Occipital lobe (tissue), 2 donors: ENCODE data around the gene SASS6. TPM values are rescaled to one million over a fixed set of nuclear protein-coding genes. Genes with fewer than 3 reads are reported as not detected.

Experiments
- DNase-seq: peaks from one replicate; lab custom pipeline; 2025; lab: John Stamatoyannopoulos, UW
- total RNA-seq: library from RNA; depleted of rRNA; stranded (reverse); fragments of >200 nt; gene quantifications from one replicate; pipeline ENCODE4 v1.2.3, GENCODE V29; 2014

Gene SASS6
- total RNA-seq, 1 donor from 2014 or later: 4.7 TPM

DNA sequence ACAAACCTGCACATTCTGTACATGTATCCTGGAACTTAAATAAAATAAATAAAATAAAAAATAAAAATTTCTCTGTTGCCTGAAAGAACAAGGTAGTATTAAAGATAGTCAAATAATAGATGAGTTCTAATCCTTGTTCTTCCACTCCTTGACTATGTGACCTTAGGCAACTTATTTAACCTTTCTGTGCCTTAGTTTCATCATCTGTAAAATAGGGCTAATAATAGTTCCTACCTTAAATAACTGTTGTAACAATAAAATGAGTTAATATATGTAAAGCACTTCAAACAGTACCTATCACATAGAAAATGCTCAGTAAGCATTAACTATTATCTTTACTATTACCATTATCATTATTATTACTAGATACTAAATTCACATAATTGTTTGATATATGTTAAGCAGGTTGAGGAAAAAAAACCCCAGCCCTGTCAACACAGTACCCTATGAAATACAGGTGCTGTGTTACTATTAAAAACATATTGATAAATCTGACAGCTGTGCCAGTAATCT lies 23.1 kb downstream of the SASS6 start:
- DNase-seq: no peak

DNA sequence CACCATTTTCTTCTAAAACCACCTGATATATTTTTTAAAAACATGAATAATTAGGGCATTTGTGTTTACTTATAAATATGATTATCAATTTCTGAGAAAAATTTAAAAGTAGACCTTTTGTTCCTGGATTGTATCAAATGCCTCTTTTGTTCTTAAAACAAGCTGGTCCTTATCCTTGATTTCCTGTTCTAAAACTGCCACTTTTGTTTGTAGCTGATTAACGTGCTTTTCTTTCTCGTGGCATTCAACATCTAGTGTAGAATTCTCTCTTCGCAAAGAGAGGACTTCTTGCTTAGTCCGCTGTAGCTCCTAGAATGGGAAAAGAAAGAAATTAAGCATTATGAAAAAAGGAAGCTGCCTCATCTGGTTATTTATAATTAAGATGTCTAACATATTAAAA lies 25.0 kb downstream of the SASS6 start:
- DNase-seq: no peak

DNA sequence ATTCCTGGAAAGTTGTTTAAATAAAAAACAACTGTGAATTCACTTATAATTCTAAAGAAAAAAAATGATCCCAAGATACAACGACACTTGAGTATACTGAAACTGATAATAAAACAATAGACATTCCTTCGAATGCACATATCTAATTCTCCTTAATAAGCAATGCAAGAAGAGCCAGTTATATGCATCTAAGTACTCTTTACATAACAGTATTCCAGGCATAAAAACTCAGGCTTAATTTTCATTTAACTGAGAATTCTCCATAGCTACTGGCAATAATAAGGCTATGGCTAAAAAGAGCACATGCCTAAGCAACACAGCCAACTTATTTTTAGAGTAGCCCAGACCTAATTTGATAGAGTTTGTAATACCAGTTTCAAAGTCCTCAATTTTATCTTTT lies 31.2 kb downstream of the SASS6 start:
- no peak for DNase-seq

DNA sequence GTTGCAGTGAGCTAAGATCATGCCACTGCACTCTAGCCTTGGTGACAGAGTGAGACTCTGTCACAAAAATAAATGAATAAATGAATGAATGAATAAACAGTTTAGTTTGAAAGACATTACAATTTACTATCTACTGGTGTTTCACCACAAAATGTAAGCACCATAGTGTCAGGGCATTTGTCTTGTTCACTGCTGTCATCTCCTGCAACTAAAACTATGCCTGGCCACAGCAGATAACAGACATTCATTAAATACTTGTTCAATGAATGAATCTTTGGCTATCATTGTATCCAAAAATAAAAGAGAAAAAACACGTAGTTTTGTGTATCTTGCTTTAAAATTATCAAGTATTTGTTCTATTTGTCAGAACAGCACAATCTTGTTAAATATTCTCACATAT lies 32.5 kb downstream of the SASS6 start:
- no peak for DNase-seq

DNA sequence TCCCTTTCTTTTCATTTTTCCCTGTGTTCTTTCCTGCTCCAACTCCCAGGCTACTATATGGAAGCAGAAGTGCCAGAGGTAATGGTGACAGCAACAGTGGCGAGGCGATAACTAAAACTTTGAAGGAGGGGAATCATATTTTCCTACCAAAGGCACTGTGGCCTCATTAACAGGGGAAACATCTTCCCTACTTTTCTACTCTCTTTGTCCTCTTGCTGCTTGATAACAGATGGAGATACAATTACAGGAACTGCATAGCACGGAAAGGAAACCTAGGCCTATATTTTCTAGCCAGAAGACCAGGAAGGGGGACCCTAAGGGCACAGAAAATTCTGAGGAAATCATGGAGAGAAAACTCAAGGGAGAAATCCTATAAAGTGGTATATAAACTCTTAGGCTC lies 42.3 kb downstream of the SASS6 start:
- no peak for DNase-seq

DNA sequence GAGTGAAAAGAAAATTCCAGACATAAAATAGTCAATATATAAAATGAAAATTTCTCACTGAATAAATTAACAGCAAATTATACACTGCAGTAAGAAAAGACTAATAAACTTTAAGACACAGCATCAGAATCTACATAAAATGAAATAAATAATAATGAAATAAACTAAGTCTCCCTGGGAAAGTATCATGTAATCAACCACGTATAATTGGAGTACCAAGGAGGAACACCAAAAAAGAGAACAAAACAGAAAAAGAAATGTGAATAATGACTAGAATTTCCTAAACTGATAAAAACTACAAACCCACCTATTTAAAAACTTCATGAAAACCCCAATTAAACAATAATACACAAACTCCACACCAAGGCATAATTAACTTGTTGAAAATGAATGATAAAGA lies 43.6 kb downstream of the SASS6 start:
- no peak for DNase-seq

DNA sequence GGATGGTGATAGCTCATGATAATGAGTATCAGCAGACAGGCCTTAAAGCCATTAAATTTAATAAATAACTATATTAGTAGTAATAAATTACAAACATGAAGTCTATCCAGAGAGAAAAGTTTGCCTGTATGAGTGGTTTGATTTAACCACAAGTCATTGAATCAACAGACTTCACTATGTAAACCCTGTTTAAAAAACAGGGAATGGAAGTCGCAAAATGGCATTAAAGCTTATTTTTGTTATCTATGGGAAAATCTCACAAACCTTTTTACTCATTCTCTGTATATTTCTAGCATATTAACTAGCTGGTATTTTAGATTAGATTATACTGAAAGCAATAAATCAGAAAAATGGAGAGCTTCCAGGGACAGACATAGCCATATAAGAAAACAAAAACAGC lies 45.3 kb downstream of the SASS6 start:
- no peak for DNase-seq

DNA sequence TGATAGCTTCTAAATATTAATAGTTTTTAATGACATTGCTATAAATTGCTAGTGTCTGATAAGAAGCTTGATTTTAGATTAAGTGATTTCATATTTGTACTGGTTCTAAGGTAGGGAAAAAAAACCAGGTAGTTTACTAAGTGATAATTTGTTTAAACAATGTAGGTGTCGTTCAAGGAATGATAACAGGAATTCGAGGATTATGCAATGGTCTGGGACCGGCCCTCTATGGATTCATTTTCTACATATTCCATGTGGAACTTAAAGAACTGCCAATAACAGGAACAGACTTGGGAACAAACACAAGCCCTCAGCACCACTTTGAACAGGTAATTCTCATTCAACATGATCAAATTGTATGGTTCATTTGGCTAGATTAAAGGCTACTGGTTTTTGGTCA lies 52.4 kb downstream of the SASS6 start:
- DNase-seq: no peak

DNA sequence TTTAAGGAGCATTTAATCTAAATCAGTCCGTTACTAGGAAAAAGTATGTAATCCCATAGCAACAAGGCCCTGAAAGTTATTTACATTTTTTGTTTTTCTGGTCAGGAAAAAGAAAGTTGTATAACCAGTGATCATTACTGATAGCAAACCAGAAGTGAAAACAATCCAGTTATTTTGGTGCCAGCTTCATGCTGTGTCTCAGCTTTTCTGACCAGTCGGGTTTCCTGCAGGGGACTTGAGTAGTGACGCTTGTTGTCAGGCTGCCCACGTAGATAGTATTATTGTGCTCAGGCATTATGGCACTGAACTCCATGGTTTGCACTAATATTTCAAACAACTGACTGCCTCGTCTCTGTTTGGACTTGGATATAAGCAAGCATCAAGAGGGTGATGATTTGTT lies 55.2 kb downstream of the SASS6 start:
- no peak for DNase-seq

DNA sequence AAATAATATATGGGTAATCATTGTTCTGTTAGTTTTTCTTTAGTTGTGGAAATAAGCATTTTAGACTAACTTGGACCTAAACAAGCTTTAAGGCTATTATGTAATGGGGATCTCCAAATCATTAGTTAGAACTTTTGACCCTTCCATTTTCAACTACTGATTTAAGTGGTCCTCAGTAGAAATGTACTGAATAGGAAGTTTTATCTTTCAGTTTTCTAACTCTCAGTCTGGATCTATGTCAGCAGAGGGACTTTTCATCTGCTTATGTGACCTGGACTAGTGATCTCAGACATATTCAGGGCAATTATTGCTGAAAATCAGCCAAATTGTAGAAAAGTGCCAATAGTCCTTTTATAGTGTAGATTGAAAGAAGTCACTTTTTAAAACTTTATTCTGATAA lies 56.0 kb downstream of the SASS6 start:
- DNase-seq: no peak

DNA sequence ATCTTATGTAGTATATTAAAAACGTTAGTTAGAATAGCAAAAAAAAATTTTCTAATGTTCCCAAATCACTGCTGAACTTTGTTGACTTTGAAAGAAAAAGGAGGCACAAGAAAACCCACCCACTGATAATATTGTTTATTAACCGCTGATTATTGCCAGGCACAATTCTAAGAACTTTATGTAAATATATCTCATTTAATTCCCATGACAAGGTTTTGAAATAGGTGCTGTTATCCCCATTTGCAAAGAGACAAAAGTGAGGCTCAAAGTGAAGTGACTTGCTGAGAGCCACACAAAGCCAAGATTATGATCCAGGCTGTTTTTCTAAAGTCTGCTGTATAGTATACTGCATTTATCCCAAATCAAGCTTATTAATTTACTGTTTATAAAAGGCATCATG lies 56.4 kb downstream of the SASS6 start:
- no peak for DNase-seq

DNA sequence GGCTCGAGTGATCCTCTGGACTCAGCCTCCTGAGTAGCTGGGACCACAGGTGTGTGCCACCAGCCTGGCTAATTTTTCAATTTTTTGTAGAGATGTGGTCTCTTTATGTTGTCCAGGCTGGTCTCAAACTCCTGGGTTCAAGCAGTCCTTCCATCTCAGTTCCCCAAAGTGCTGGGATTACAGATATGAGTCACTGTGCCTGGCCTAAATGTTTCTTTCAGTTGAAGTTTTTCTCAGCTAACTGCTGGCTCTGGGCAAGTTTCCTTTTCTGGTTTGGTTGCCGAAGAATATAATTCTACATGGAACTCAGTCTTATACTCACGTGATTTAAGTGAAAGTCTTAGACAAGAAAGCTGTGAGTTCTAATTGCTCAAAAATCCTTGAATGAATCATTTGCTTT lies 57.0 kb downstream of the SASS6 start:
- no peak for DNase-seq

DNA sequence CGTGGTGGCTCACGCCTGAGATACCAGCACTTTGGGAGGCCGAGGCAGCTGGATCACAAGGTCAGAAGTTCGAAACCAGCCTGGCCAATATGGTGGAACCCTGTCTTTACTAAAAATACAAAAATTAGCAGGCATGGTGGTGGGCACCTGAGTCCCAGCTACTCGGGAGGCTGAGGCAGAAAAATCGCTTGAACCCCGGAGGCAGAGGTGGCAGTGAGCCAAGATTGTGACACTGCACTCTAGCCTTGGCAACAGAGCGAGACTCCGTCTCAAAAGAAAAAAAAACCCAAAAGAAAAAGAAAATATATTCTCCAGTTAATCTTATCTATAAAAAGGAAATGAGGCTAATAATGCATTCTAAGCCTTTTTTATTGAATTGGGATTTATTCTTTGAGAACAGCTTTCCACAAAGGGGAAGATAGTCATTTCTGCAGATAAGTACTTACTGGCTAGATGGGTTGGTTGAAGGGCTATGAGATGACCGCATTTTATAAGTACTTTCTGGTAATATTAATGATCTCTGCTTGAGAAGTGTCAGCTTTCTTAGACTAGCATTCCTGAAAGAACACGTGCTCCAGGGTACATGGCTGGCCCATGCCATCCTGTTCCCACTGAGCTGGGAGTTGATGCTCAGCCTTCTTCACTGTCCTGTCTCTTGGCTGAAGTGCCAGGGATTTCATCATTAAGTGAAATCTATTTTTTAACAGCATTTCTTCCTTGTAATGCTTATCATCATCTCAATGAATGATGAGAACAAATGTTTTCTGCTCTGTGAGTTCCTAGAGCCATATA lies 57.9 kb downstream of the SASS6 start:
- no peak for DNase-seq

DNA sequence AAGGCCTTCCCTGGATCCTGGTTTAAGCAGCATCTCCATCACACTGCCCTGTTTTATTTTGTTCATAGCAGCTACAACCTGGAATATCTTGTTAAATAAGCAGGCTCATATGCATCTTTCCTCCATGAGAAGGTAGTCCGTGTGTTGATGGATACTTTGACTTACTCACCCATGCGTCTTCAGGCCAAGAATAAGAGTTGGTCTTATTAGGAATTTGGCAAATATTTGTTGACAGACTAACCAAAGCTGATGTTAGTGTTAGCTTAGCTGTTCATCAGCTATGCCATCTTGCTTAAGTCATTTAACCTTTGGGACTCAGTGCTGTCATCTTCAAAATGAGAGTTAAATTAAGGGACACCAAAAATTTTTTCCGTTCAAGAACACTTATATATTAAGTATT lies 59.2 kb downstream of the SASS6 start:
- DNase-seq: no peak

DNA sequence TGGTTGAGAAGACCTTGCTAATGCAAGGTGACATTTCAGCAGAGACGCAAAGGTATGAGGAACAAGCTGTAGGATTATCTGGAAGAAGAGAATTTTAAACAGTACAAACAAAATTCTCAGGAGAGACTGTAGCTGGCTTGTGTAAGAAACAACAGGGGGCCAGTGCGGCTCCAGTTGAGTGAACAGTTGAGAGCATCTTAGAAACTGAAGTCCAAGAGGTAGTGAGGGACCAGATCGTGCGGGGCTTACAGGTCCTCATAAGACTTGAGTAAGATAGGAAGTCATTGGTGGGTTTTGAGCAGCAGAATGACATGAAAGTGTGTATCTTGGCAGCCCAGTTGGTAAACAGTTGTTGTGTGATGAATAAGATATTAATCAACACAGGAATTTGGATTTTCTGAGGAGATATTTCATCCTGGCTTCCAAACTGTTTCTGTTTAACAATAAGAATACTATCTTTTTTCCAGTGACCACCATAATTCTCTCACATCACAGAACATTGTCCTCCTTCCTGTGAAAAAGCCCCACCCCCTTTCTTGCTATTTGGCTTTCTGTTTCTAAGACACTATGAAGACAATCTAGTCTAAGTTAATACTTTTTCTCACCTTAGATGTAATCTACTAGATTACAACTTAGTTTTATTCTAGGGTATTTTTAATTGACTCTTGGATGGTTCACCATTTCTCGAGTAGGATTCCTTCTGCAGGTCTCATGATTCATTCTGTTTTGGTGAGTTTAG lies 62.4 kb downstream of the SASS6 start:
- no peak for DNase-seq

DNA sequence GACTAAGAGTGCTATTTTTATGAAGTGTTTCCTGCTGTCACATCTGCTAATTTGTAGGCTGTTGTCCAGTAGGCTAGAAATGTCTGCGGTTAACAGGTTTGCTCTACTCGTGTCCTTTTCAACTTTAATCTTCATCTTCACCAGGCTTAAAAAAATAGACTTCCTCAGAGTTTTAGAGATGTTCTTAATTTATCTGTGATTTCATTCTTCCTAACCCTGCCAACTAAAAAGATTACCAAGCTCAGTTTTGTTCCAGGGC lies 66.8 kb downstream of the SASS6 start:
- DNase-seq: no peak

DNA sequence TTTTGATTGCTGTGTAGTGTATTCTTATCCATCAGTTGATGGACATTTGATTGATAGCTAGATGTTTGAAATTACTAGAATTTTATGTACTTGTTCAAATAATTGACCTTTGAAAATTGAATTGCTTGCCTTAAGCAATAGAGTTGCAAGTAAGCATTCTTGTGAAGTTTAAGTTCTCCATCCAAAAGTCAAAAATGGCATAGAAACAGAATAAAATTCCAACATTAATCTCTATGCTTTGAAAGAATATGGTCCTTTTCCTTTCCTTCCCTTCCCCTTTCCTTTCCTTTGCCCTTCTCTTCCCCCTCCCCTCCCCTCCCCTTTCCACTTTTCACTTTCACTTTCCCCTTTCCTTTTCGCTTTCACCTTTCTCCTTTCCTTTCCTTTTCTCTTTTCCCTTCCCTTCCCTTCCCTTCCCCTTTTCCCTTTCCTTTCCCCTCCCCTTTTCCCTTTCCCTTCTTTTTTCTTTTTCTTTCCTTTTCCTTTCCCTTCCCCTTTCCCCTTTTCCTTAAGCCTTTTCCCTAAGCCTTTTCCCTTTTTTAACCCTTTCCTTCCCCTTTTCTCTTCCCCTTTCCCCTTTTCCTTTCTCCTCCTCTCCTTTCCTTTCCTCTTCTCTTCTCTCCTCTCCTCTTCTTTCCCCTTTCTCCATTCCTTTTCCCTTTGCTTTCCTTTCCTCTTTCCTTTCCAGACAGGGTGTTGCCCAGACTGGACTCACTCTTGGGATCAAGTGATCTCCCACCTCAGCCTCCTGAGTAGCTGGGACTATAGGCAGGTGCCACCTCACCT lies 67.4 kb downstream of the SASS6 start:
- no peak for DNase-seq

DNA sequence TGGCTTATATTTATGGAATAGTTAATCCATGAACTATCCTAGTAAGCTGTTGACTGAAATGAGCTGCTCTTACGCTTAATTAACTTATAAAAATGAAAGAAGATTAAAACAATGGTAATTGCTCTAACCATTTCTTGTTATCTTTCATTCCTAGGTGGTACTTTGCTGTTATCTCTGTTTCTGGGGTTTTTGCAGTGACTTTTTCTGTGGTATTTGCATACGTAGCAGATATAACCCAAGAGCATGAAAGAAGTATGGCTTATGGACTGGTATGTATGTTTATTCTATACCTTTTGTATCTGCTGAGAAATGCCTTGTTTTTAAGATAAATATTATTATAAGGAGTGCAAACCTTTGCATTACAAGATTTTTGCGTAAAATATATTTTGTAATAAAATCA lies 71.0 kb downstream of the SASS6 start:
- DNase-seq: no peak

DNA sequence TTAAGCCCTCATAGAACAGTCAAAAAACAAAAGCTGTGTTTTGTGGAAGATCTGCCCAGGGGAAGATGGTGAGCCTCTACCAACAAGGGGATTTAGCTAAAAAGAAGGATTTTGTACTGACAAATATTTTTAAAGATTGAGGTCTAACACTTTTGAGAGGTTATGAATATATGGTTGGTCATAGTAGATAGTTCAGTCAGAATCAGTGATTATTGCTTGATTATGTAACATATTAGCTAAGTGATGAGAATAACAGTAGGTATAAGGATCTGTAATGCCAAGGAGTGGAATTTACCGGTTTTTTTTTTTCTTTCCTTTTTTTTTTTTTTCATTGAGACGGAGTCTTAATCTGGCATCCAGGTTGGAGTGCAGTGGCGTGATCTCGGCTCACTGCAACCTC lies 79.0 kb downstream of the SASS6 start:
- DNase-seq: no peak

DNA sequence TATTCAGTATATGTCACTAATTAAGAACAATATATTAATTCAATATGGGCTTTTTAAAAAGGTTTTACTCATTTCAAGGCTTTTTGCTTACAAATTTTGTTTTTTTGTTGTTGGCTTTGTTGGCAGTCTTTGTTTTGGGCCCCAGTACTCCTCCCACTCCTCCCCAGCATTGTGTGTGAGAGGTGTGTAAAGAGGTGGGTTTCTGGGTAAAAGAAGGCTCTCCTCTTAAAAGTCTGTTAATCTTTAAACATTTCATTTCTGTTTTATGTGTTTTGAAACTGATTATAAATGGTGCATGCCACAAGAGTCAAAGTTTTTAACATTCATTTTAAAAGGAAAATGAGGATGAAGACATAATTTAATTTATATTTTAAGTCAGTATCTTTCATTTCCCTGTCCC lies 79.6 kb downstream of the SASS6 start:
- no peak for DNase-seq

DNA sequence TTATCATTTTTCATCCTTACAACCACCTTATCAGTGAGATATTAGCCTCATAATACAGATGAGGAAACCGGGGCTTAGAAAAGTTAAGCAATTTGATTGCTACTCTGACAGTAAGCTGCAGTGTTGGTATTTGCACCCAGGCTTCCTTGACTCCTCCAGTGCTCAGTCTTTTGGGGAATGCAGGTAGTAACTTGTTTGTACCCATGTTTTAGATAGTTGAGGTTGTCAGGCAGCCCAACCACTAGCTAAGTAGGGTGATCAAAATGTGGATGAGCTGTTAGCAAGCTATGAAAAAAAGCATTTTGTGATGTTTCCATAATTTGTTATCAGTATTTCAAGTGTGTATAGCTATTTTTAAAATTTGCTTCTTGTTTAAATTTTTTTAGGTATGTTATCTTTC lies 80.8 kb downstream of the SASS6 start:
- DNase-seq: no peak

DNA sequence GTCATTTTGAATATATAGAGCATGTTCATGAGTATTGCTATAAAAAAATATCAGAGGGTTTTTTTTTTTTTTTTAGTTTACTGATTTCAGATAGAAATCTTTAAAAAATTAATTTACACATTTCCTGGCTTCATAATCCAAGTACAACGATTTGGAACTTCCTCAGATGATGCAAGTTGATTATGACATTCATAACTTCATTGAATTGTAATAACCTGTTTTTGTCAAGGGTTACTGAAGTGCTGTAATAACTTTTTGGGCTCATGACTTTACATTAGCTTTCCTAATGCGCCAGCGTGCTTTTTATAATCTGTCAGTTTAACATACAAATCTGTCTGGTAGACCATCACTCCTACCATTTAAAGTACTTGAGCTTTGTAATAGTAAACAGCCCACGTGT lies 81.3 kb downstream of the SASS6 start:
- DNase-seq: no peak

DNA sequence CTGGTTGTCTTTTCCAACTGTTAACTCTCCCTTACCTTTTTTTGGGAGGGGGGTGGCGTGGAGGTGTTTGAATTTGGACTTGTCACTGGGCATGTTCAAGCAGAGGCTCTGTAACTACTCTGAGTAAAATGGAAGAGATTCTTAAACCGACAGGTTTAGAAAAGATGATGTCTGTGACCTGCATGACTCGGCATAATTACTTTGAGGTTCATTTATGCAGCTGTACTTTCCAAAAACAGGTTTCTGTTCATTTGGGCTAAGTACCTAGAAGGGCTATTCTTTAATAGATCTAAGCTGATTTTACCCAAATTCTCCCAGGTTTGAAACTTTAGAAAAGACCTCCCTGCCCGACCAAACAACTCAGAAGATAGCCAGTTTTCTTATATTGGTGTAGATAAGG lies 82.6 kb downstream of the SASS6 start:
- no peak for DNase-seq
